DMS114 treated with DMSO at 0.1 percent for 48 hours (cell line): ENCODE data around the gene PDE4C.

Experiments
- DNase-seq: peaks from one replicate; lab custom pipeline; 2025; ENCODE audit not compliant: unreplicated experiment; lab: John Stamatoyannopoulos, UW

Gene PDE4C

DNA sequence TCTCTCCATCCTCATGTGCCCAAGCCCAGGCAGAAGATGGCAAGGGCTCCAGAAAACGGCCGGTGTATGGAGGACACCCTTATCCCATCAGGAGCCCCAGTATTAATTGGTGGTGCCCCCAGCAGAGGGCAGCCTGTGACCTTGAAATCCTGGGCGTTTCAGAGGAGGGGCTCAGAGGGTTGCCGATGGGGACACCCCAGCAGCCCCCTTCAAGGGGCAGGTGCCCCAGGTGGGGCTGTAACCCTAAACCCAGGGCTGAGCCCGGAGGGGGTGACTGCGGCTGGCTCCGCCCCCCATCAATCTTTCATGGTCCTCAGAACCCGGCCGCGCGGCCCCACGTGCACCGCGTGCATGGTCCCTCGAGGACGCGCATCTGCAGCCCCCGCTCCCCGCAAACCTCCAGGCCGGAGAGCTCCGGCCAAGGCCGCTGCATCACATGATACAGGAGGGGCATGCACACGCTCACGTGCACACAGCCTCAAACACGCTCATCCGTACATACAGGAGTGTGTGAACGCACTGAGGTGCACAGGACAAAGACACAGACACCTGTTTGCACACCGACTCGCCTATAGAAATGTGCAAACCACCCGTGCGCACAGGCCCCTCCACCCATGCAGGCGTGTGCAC lies 23.3 kb downstream of the PDE4C start:
- DNase-seq: no peak

DNA sequence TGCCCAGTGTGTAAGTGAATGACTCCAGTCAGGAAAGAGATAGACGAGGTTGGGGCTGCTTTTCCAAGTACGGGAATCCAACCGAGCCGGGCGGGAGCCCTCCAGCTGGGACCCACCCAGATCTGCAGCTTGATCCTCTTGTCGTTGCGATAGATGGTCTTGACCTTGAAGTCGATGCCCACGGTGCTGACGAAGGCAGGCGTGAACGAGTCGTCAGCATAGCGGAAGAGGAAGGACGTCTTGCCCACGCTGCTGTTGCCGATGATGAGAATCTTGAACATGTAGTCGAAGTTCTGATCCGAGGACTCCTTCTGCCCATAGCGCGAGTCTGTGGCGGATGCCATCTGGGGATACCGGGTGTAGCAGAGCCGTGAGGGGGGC lies 23.9 kb downstream of the PDE4C start:
- no peak for DNase-seq

DNA sequence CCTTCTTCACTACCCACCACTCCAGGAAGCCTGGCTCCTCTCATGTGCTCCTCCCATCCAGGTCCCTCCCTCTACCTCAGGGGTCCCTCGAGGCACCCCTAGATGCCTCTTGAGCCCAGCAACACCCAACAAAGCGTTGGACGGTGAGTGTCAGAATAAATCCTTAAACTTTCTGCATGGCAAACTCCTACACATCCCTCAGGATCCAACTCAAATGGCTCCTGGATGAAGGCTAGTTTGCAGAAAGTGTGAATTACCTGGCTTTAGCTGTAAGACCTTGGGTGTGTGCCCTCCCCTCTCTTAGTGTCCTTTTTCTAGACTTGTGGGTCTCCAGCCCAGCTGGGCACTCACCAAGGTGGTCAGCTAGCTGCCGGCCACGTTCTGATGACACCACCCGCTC lies 27.9 kb downstream of the PDE4C start:
- DNase-seq: no peak

DNA sequence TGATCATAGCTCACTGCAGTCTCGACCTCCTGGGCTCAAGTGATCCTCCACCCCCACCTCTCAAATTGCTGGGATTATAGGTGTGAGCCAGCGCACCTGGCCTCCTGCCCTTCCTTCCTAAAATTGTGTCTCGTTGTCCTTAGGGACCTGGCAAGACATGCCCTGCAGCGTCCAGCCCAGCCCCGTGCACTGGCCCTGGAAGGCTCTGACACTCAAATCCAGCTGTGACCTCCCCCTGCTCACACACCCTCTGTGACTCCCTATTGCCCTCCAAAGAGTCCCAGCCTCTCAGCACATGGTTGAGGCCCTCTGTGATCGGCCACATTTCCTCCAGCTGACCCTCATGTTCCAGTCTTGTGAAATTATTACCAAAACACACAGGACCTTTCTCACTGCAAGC lies 28.3 kb downstream of the PDE4C start:
- no peak for DNase-seq

DNA sequence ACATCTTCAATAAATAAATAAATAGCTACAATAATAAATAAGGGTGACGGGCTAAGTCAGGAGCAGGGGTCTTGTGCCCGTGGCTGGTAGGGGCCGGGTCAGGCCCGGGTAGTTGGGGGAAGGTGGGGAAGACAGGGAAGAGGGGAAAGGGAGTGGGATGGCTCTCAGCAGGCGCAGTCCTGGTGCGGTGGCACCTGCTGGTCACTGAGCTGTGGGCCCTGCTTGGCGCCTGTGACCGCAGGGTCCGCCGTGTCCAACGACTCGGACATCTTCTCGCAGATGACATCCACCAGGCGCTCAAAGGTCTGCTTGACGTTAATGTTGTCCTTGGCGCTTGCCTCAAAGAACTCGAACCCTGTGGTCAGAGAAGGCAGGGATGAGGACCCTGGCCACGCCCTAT lies 28.9 kb downstream of the PDE4C start:
- no peak for DNase-seq

DNA sequence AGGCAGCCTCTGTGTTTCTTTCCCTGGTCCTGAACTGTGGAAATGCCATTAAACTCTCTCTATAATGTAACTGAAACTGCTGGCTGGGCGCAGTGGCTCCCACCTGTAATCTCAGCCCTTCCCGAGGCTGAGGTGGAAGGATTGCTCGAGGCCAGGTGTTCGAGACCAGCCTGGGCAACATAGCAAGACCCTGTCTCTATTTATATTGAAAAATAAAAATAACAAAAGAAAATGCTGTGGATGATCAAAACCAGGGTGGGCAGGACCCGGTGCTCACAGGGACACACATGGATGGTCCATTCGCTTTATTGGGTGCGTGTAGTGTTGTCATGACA lies 29.8 kb downstream of the PDE4C start:
- DNase-seq: no peak

DNA sequence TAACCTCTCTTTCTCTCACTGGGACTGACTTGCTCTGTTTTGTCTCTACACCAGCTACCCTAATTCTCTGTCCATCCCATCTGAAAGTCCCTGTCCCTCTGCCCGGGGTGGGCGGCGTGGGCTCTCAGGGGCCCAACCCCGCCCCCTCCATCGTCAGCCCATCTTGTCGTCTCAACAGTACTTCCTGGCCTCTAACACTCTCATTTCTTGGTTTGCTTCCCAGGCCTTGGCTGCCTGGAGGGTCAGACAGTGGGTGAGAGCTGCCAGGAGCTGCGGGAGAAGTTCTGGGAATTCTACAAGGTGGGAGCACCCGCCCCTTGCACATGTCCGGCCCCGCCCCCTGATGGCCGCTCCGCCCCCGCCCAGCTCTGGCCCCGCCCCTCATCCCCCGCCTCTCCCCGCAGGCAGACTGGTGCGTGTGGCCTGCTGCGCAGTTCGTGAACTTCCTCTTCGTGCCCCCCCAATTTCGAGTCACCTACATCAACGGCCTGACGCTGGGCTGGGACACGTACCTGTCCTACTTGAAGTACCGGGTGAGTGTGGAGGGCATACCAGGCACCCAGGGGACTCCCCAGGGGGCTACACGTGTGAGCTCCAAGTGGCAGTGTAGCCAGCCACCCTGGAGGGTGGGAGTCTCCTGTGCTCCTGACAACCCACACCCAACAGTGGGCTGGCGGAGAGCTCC lies 31.5 kb downstream of the PDE4C start:
- no peak for DNase-seq

DNA sequence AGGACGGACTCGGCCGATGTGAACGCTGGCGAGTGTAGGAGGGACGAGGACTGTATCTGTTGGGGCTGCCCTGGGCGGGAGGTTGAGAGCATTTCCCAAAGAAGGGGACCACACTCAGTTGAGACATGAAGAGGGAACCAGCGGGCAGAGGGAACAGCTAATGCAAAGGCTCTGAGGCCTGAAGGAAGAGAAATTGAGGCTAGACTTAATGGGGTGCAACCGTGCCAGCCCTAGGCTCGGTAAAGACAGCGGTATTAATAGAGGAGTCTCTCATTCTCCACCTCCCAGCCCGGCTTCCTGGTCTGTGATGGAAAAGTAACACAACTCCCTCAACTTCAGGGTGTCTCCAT lies 32.1 kb downstream of the PDE4C start:
- DNase-seq: no peak

DNA sequence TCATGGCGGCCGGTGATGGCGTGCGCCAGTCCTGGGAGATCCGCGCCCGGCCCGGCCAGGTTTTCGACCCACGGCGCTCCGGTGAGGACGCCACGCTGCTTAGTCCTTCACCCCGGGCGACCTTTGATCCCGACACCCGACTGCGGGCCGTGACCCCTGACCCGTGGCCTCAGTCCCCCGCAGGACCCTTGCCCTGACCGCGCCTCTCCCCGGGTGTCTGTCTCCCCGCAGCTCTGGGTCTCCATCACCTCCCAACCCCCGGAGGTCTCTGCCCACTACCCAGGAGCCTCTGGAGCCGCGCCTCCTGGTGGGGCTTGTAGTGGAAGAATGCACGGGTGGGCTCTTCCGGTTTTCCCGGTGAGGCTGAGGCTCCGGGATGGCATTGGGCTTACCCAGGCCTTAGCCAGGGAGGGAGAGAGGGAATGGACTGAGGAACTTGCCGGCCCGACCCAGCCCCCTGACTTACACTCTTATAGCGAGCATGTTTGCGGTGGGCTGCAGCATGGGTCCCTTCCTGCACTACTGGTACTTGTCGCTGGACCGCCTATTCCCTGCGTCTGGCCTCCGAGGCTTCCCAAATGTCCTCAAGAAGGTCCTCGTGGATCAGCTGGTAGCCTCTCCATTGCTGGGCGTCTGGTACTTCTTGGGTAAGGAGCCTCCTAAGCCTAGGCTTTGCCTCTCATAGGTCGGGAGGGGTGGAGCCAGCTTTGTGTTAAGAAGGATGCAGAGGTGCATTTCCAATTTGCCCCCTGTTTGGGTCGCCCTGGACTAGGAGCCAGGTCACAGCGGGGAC lies 32.7 kb downstream of the PDE4C start:
- DNase-seq: no peak

DNA sequence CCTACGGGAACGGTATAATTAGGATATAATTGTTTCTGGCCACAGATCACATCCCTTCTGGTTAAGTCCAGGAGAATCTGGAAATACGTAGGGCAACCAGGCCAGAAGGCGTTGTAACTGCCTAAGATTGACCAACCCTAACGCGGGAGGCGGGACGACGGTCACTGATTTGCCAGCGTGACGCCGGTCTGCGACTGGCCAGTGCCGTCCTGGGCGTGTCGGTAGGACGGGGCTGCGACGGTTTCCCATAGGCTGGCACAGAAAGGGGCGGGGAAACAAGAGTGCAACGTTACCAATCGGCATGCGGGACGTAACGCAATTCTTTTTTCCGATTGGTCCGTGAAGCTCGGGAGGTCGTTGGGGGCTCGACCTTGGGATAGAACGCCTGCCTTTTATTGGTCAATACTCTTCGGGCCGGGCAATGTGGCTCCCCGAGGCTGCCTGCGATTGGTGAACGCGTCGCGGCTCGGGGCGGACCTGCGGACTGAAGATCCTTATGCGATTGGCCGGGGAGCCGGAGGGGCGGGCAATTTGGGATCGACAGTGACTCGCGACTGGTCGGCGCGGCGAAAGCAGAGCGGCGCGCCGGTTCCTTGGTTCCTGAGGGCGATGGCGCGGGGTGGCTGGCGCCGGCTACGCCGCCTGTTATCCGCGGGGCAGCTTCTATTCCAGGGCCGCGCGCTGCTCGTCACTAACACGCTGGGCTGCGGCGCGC lies 33.4 kb downstream of the PDE4C start, which contains the start of gene MPV17L2:
MPV17L2 (plus strand) TSS at position 546 of the 715 bp plus-strand sequence; CDS start at position 610, 64 bp downstream.
- peak; percentile 100 for DNase-seq

DNA sequence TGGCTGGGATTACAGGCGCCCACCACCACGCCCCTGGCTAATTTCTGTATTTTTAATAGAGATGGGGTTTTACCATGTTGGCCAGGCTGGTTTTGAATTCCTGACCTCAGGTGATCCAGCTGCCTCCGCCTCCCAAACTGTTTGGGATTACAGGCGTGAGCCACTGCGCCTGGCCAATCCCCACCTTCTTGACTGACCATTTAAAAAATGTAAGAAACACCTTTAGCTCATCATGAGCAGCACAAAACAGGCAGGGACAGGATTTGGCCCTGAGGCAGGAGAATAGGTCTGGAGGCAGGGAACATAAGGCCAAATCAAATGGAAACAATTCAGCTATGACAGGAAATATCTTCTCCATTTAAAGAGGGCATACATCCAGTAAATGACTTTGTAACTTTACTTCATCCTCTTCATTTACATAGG lies 34.6 kb downstream of the PDE4C start:
- DNase-seq: no peak

DNA sequence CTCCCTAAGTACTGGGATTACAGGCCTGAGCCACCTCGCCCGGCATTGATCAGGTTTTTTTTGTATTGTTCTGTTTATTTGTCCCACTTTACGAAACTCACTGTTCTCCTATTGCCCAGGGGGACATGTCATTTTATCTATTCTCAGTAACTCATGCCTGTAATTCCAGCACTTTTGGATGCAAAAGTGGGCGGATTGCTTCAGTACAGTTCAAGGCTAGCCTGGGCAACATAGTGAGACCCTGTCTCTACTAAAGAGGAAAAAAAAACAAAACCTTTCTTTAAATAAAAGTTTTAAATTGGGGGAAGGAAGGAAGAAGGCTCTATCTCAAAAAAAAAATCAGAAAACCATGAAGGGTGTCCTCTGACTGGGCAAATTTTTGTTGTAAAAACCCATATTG lies 36.0 kb downstream of the PDE4C start:
- no peak for DNase-seq

DNA sequence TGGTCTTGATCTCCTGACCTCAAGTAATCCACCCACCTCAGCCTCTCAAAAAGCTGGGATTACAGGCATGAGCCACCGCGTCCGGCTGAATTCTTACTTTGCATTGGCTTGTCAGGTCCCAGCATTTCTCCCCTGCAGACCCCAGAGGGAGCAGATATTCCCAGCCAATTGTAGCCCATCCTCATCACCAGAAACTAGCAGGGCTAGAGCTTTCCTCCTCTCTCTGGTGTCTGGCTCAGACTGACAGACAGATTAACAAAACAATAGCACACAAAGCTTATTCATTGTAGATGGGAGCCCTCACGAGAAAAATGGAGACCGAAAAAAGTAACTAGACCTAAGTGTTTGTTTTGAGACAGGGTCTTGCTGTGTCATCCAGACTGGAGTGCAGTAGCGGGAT lies 40.7 kb downstream of the PDE4C start:
- DNase-seq: no peak

DNA sequence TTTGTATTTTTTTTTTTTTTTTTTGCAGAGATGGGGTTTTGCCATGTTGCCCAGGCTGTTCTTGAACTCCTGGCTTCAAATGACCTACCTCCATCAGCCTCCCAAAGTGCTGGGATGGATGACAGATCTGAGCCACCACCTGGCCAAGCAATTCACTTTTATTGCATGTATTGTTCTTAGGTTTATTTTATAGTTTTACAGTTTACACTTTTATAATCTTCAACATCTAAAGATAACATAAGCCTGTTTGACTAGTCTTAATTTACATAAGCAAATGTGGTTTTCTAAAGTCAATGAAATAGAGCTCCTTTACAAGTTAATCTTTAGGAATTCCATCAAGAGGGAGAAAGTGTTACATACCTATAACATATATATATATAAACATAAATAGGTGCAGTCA lies 42.7 kb downstream of the PDE4C start:
- no peak for DNase-seq

DNA sequence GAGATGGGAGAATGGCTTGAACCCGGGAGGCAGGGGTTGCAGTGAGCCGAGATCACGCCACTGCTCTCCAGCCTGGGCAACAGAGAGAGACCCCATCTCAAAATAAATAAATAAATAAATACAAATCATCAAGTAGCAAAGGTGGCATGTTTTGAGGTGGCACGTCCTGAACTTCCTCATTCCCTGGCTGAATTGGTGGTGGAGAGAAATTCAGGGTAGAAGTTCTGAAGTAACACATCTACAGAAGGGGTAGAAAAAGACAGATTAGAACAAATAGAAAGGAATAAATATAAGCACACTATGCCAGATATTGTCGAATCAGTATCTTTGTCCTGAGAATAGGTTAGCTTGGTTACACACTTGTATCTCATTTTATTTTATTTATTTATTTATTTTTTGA lies 46.3 kb downstream of the PDE4C start:
- DNase-seq: no peak

DNA sequence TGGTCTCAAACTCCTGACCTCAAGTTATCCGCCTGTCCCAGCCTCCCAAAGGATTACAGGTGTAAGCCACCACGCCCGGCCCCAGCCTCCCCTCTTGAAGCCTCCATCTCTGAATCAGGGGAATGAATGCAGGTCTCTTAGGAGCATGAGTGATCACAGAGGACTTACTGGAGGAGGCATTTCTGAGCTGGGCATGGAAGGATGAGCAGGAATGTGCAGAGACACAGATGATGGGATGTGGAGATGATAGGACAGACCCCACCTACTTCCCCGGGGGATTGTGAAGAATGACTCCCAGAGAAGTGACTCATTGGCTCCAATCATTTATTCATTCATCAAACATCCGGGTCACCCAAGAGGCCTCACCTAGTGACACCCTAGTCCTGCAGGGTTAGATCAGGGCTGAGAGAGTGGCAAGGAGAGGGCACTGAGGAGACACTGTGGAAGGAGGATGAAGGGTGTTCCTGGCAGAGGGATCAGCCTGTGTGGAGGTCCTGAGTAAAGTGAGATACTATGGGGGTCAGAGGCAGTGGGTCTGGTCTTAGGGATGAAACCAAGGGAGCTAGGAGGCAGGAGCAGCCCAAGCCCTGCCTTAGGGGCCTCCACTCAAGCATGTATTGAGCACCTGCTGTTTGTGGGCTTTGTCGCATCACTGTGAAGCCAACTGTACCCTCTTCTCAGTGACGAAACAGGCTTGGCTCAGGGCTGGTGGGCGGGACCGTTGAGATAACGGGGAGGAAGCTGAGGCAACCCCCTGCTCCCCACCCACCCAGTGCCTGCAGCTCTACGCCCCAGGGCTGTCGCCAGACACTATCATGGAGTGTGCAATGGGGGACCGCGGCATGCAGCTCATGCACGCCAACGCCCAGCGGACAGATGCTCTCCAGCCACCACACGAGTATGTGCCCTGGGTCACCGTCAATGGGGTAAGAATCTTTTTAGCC lies 49.6 kb downstream of the PDE4C start:
- DNase-seq: no peak

DNA sequence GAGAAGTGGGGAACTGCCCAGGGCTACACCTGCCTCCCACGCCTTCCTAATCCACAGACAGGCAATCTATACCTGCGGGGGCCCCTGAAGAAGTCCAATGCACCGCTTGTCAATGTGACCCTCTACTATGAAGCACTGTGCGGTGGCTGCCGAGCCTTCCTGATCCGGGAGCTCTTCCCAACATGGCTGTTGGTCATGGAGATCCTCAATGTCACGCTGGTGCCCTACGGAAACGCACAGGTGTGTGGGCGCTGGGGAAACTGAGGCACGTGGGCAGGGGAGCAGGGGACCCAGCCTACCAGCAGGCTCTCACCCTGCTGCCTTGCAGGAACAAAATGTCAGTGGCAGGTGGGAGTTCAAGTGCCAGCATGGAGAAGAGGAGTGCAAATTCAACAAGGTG lies 51.3 kb downstream of the PDE4C start:
- DNase-seq: no peak
